SK-N-SH treated with all-trans-retinoic acid at 6 μM for 48 hours (cell line): Measurements from ENCODE around the gene SCN4A.

Experiments used
- ATAC-seq: fragments of 200-7000 bp; cut with Tn5 transposase; 3 replicates; pipeline ENCODE4 v1.9.1; 2020; ENCODE audit warnings: mild to moderate bottlenecking, moderate library complexity
- ARNTL ChIP-seq: fragments of 450-650 bp; formaldehyde crosslinking; IDR thresholded peaks from 2 replicates; pipeline ENCODE4 v1.5.0; 2020; ENCODE audit warnings: low read depth, mild to moderate bottlenecking, moderate library complexity, borderline replicate concordance
- BACH2 ChIP-seq: fragments of 250-450 bp; sonication (Bioruptor Pico); IDR thresholded peaks from 2 replicates; pipeline ENCODE4 v1.9.0; 2021; ENCODE audit warnings: mild to moderate bottlenecking, borderline replicate concordance
- CREB5 ChIP-seq: fragments of 250-450 bp; sonication (Bioruptor Pico); IDR thresholded peaks from 2 replicates; pipeline ENCODE4 v1.5.1; 2020; ENCODE audit warnings: low read depth, mild to moderate bottlenecking, moderate library complexity
- CSDC2 ChIP-seq: fragments of 250-450 bp; sonication (Bioruptor Pico); IDR thresholded peaks from 2 replicates; pipeline ENCODE4 v1.5.0; 2020; ENCODE audit warnings: mild to moderate bottlenecking, moderate library complexity
- CSRNP3 ChIP-seq: fragments of 250-450 bp; sonication (Bioruptor Pico); IDR thresholded peaks from 2 replicates; pipeline ENCODE4 v1.5.1; 2021; ENCODE audit warnings: mild to moderate bottlenecking, moderate library complexity
- ESRRG ChIP-seq: fragments of 250-450 bp; sonication (Bioruptor Pico); IDR thresholded peaks from 2 replicates; pipeline ENCODE4 v1.6.1; 2021; ENCODE audit warnings: mild to moderate bottlenecking
- OSR1 ChIP-seq: fragments of 250-450 bp; sonication (Bioruptor Pico); IDR thresholded peaks from 2 replicates; pipeline ENCODE4 v1.8.0; 2022; ENCODE audit warnings: moderate library complexity, mild to moderate bottlenecking, inconsistent platforms
- PPARA ChIP-seq: fragments of 250-450 bp; sonication (Bioruptor Pico); IDR thresholded peaks from 2 replicates; pipeline ENCODE4 v1.5.0; 2020; ENCODE audit warnings: mild to moderate bottlenecking, borderline replicate concordance
- RARB ChIP-seq: fragments of 250-450 bp; sonication (Bioruptor Pico); IDR thresholded peaks from 2 replicates; pipeline ENCODE4 v1.8.0; 2021; ENCODE audit warnings: mild to moderate bottlenecking, moderate library complexity
- SNAI2 ChIP-seq: fragments of 250-450 bp; sonication (Bioruptor Pico); IDR thresholded peaks from 2 replicates; pipeline ENCODE4 v1.5.0; 2020; ENCODE audit warnings: mild to moderate bottlenecking, moderate library complexity
- TCF4 ChIP-seq: fragments of 250-450 bp; sonication (Bioruptor Pico); IDR thresholded peaks from 2 replicates; pipeline ENCODE4 v1.8.0; 2021; ENCODE audit warnings: mild to moderate bottlenecking, moderate library complexity, borderline replicate concordance
- TOX ChIP-seq: fragments of 250-450 bp; sonication (Bioruptor Pico); IDR thresholded peaks from 2 replicates; pipeline ENCODE4 v1.8.0; 2021; ENCODE audit warnings: mild to moderate bottlenecking, moderate library complexity, borderline replicate concordance
- TSHZ2 ChIP-seq: fragments of 250-450 bp; sonication (Bioruptor Pico); IDR thresholded peaks from 2 replicates; pipeline ENCODE4 v1.5.0; 2020; ENCODE audit warnings: mild to moderate bottlenecking, moderate library complexity
- ZC3H10 ChIP-seq: fragments of 250-450 bp; sonication (Bioruptor Pico); IDR thresholded peaks from 2 replicates; pipeline ENCODE4 v1.5.1; 2021; ENCODE audit warnings: mild to moderate bottlenecking, moderate library complexity
- ZNF8 ChIP-seq: fragments of 450-650 bp; formaldehyde crosslinking; IDR thresholded peaks from 2 replicates; pipeline ENCODE4 v1.5.0; 2020; ENCODE audit warnings: mild to moderate bottlenecking, moderate library complexity
- TF ChIP-seq, protein P1 (sequence below): fragments of 250-450 bp; sonication (Bioruptor Pico); IDR thresholded peaks from 2 replicates; pipeline ENCODE4 v1.8.0; 2020; ENCODE audit warnings: mild to moderate bottlenecking, moderate library complexity, borderline replicate concordance
- TF ChIP-seq, protein P2 (sequence below): fragments of 250-450 bp; sonication (Bioruptor Pico); IDR thresholded peaks from 2 replicates; pipeline ENCODE4 v1.8.0; 2021; ENCODE audit warnings: low read depth, mild to moderate bottlenecking, moderate library complexity, borderline replicate concordance

SCN4A gene

DNA sequence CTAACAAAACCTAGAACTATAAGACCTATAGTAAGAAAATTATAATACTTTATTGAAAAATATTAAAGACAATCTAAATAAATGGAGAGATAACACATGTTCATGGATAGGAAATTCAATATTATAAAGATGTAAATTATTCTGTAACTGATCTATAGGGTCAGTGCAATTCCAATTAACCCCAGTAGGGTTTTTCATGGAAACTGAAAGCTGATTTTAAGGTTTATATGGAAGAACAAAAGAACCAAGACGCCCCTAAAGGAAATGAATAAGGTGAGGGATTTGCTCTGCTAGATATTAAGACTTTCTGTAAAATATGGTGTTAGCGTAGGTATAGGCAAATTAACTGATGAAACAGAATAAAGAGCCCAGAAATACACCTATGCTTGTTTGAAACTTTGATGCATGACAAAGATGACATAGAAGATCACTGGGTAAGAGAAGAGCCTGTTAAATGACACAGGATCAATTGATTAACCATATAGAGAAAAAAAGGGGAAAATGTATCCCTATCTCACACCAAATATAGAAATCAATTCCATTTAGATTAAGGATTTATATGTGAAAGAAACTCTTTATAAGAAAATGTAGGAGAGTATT, 44.8 kb upstream of the SCN4A start:
- TF ChIP-seq CSRNP3 (CRISPR knock-in tag) (no peak), SNAI2 (no peak), TOX (no peak), ARNTL (CRISPR knock-in tag) (no peak), TSHZ2 (CRISPR knock-in tag) (no peak), RARB (CRISPR knock-in tag) (no peak), TCF4 (CRISPR knock-in tag) (no peak), PPARA (CRISPR knock-in tag) (no peak), CSDC2 (CRISPR knock-in tag) (no peak)
- TF ChIP-seq, protein P1, sequence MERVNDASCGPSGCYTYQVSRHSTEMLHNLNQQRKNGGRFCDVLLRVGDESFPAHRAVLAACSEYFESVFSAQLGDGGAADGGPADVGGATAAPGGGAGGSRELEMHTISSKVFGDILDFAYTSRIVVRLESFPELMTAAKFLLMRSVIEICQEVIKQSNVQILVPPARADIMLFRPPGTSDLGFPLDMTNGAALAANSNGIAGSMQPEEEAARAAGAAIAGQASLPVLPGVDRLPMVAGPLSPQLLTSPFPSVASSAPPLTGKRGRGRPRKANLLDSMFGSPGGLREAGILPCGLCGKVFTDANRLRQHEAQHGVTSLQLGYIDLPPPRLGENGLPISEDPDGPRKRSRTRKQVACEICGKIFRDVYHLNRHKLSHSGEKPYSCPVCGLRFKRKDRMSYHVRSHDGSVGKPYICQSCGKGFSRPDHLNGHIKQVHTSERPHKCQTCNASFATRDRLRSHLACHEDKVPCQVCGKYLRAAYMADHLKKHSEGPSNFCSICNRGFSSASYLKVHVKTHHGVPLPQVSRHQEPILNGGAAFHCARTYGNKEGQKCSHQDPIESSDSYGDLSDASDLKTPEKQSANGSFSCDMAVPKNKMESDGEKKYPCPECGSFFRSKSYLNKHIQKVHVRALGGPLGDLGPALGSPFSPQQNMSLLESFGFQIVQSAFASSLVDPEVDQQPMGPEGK (CRISPR knock-in tag), result no peak
- TF ChIP-seq, protein P2, sequence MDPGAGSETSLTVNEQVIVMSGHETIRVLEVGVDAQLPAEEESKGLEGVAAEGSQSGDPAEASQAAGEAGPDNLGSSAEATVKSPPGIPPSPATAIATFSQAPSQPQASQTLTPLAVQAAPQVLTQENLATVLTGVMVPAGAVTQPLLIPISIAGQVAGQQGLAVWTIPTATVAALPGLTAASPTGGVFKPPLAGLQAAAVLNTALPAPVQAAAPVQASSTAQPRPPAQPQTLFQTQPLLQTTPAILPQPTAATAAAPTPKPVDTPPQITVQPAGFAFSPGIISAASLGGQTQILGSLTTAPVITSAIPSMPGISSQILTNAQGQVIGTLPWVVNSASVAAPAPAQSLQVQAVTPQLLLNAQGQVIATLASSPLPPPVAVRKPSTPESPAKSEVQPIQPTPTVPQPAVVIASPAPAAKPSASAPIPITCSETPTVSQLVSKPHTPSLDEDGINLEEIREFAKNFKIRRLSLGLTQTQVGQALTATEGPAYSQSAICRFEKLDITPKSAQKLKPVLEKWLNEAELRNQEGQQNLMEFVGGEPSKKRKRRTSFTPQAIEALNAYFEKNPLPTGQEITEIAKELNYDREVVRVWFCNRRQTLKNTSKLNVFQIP (CRISPR knock-in tag), result no peak
- no peak for ATAC-seq

GRCh38 chr17:64016974-64017373, 44.3 kb upstream of the SCN4A start:
- no peak for ATAC-seq
- TF ChIP-seq, protein P2 (CRISPR knock-in tag), result no peak
- TF ChIP-seq PPARA (CRISPR knock-in tag) (no peak), SNAI2 (no peak), ZNF8 (no peak), ESRRG (CRISPR knock-in tag) (no peak), OSR1 (no peak), BACH2 (CRISPR knock-in tag) (no peak), TOX (no peak), TSHZ2 (CRISPR knock-in tag) (no peak), CREB5 (CRISPR knock-in tag) (no peak), TCF4 (CRISPR knock-in tag) (no peak), ZC3H10 (no peak)
